Peyer's patch (tissue), 4 donors: ENCODE results near the gene KSR2. TPM values are rescaled to one million over a fixed set of nuclear protein-coding genes. Genes with fewer than 3 reads are reported as not detected.

Experiments used
- DNase-seq, 3 donors: peaks; one replicate each; pipeline ENCODE4 v3.0.0-alpha.2; 2017 to 2019
- H3K27ac ChIP-seq, 4 donors: fragments of 200-600 bp; sonication (generic); one replicate each; pipeline ENCODE4 v1.5.1; 2016 to 2019
- H3K27me3 ChIP-seq, 2 donors: fragments of 200-600 bp; sonication (generic); one replicate each; pipeline ENCODE4 v1.5.1; 2019
- H3K36me3 ChIP-seq, 3 donors: fragments of 200-600 bp; sonication (generic); one replicate each; pipeline ENCODE4 v1.5.1; 2016 to 2019
- H3K4me1 ChIP-seq, 4 donors: fragments of 200-600 bp; sonication (generic); one replicate each; pipeline ENCODE4 v1.5.1; 2016 to 2019
- H3K4me3 ChIP-seq, 4 donors: fragments of 200-600 bp; sonication (generic); 1 replicate in 3 of 4; 2 replicates in 1 of 4; pipeline ENCODE4 v1.5.1; 2016 to 2019; ENCODE audit warnings: mild to moderate bottlenecking in 1 of 4
- H3K9me3 ChIP-seq, 4 donors: fragments of 200-600 bp; sonication (generic); one replicate each; pipeline ENCODE4 v1.5.1; 2016 to 2019; ENCODE audit warnings: mild to moderate bottlenecking in 1 of 4
- CTCF ChIP-seq, 6 experiments: fragments of 450-650 bp in 4 of 6; fragments of 200-600 bp in 2 of 6; sonication (generic) in 1 of 6; IDR thresholded peaks; one replicate each; pipeline ENCODE4 v1.5.1; 2017 to 2019; ENCODE audit warnings: antibody characterized with exemption in 6 of 6, mild to moderate bottlenecking in 3 of 6, moderate library complexity in 1 of 6
- POLR2A ChIP-seq, 2 donors: fragments of 450-650 bp; IDR thresholded peaks; one replicate each; pipeline ENCODE4 v1.5.1; 2017; ENCODE audit warnings: antibody characterized with exemption in 2 of 2, mild to moderate bottlenecking in 2 of 2, moderate library complexity in 2 of 2
- total RNA-seq, 4 donors: library from RNA; depleted of rRNA; stranded (reverse); fragments of >200 nt; gene quantifications; one replicate each; pipeline ENCODE4 v1.1.0, GENCODE V29; 2016

KSR2 gene
- total RNA-seq, 4 donors from 2014 or later = 0.27 to 0.53 (median 0.28) TPM; not detected in 1

DNA sequence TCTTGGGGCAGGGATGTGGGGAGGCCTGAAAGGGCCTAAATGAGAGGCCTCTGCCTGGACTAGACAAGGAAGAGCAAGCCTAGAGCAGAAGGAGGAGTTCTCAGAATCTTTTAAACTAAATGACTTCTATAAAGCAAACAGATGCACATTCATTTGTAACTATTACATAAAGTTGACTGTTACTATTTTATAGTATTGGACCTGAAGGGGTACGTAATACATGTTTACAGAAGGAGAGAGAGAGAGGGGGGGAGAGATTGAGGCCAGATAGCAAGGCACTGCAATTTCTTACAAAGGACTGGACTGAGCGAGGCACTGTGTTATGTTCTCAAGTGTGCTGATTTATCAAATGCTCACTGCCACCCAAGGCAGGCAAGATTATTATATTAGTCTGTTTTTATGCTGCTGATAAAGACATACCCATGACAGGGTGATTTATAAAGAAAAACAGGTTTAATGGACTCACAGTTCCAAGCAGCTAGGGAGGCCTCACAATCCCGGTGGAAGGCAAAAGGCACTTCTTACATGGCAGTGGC, 391.6 kb downstream of the KSR2 start:
- H3K36me3 ChIP-seq = no peaks in the 10 kb centered on the region
- no peaks in the 10 kb centered on the region for H3K27me3 ChIP-seq
- no peak overlapping the region for H3K4me3 ChIP-seq
- H3K9me3 ChIP-seq = no peaks in the 10 kb centered on the region
- no peak for DNase-seq
- TF ChIP-seq POLR2A (IDR thresholded peaks at IDR 0.05) (no peak), CTCF (IDR thresholded peaks at IDR 0.05) (no peak)
- H3K27ac ChIP-seq = no peak overlapping the region
- no peaks in the 10 kb centered on the region for H3K4me1 ChIP-seq

DNA sequence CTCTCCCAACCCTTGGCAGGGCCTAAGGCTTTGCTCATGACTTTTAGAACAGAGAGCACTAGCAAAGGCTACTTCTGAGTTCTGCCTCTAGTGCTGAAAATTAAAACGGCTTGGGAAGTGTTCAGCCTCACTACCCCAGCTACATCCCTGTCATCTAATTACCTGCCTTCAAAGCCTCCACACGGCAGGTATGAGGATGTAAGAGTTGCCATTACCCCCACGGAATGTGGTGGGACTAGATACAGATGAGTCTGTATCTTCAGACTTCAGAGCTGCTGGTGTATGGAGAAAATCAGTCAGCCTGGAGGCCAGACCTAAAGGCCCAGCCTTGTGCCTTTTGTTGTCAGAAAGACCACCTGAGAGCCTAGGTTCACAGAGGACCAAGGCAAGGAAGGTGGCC, 392.7 kb downstream of the KSR2 start:
- Histone ChIP-seq H3K27ac (no peak overlapping the region), H3K9me3 (no peaks in the 10 kb centered on the region), H3K4me1 (no peaks in the 10 kb centered on the region), H3K4me3 (no peak overlapping the region), H3K27me3 (no peaks in the 10 kb centered on the region), H3K36me3 (no peaks in the 10 kb centered on the region)
- DNase-seq = no peak
- TF ChIP-seq CTCF (IDR thresholded peaks at IDR 0.05) (no peak), POLR2A (IDR thresholded peaks at IDR 0.05) (no peak)

GRCh38 chr12:117574655-117575054, 394.1 kb downstream of the KSR2 start:
- Histone ChIP-seq H3K9me3 (no peaks in the 10 kb centered on the region), H3K4me1 (no peaks in the 10 kb centered on the region), H3K36me3 (no peaks in the 10 kb centered on the region), H3K27ac (no peak overlapping the region), H3K4me3 (no peak overlapping the region), H3K27me3 (no peaks in the 10 kb centered on the region)
- no peak for DNase-seq
- TF ChIP-seq CTCF (IDR thresholded peaks at IDR 0.05) = no peak
- no peak for TF ChIP-seq POLR2A (IDR thresholded peaks at IDR 0.05)

- DNase-seq = no peak
- Histone ChIP-seq H3K9me3 (no peaks in the 10 kb centered on the region), H3K27ac (no peak overlapping the region), H3K36me3 (no peaks in the 10 kb centered on the region), H3K4me1 (no peaks in the 10 kb centered on the region), H3K27me3 (no peaks in the 10 kb centered on the region), H3K4me3 (no peak overlapping the region)
- no peak for TF ChIP-seq CTCF (IDR thresholded peaks at IDR 0.05)
- TF ChIP-seq POLR2A (IDR thresholded peaks at IDR 0.05) = no peak
These were observed 396.0 kb downstream of the KSR2 start for GRCh38 chr12:117572755-117573154.

DNA sequence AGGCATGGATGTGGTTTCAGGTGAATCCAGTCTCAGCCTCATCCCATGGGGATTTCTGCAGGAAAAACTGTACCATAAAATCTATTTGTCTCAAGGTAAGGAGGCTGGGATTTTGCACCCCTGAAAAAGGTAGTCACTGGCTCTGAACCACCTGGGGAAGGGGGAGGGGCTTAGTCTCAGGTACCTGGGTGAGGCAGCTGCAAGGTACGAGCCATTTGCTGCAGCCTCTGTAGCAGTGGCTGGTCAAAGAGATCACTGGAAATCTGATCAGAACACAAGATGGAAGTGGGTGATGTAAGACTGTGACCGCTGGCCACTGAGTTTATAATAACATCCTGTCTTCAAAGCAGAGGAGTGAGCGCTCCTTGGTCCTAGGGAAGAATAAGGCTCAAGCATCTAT, 397.5 kb downstream of the KSR2 start:
- Histone ChIP-seq H3K36me3 (no peaks in the 10 kb centered on the region), H3K9me3 (no peaks in the 10 kb centered on the region), H3K4me1 (no peaks in the 10 kb centered on the region), H3K27me3 (no peaks in the 10 kb centered on the region), H3K4me3 (no peak overlapping the region), H3K27ac (no peak overlapping the region)
- TF ChIP-seq CTCF (IDR thresholded peaks at IDR 0.05) (no peak), POLR2A (IDR thresholded peaks at IDR 0.05) (no peak)
- no peak for DNase-seq

- no peaks in the 10 kb centered on the region for H3K4me1 ChIP-seq
- DNase-seq = no peak
- no peaks in the 10 kb centered on the region for H3K36me3 ChIP-seq
- H3K27me3 ChIP-seq = no peaks in the 10 kb centered on the region
- TF ChIP-seq POLR2A (IDR thresholded peaks at IDR 0.05) (no peak), CTCF (IDR thresholded peaks at IDR 0.05) (no peak)
- no peak overlapping the region for H3K27ac ChIP-seq
- no peak overlapping the region for H3K4me3 ChIP-seq
- no peaks in the 10 kb centered on the region for H3K9me3 ChIP-seq
These were observed 398.2 kb downstream of the KSR2 start for GRCh38 chr12:117570608-117571007.
